Muscle layer of colon (tissue), 2 donors: ENCODE results near the gene SSX2IP.

Experiments used
- H3K27ac ChIP-seq: one replicate; pipeline ENCODE4 v1.7.0; 2013; ENCODE audit warnings: low read depth, mild to moderate bottlenecking, low read length, moderate library complexity
- H3K27me3 ChIP-seq, 2 donors: one replicate each; pipeline ENCODE4 v1.7.0; 2013; ENCODE audit warnings: low read length in 2 of 2, mild to moderate bottlenecking in 2 of 2; ENCODE audit not compliant: insufficient read depth in 2 of 2, control insufficient read depth in 1 of 2
- H3K36me3 ChIP-seq: one replicate; pipeline ENCODE4 v1.7.0; 2013; ENCODE audit warnings: mild to moderate bottlenecking, low read length; ENCODE audit not compliant: insufficient read depth
- H3K4me1 ChIP-seq: one replicate; pipeline ENCODE4 v1.7.0; 2013; ENCODE audit warnings: mild to moderate bottlenecking, low read length; ENCODE audit not compliant: insufficient read depth
- H3K4me3 ChIP-seq, 2 donors: one replicate each; pipeline ENCODE4 v1.7.0; 2013; ENCODE audit warnings: low read length in 2 of 2, low read depth in 1 of 2, mild to moderate bottlenecking in 1 of 2, moderate library complexity in 1 of 2
- H3K9ac ChIP-seq: one replicate; pipeline ENCODE4 v1.7.0; 2013; ENCODE audit warnings: low read length
- H3K9me3 ChIP-seq: one replicate; pipeline ENCODE4 v1.7.0; 2013; ENCODE audit warnings: mild to moderate bottlenecking, low read length
- donor health status: abdominal sarcoma.
- donor health status: Adenocarcinoma of cecum.

SSX2IP gene

DNA sequence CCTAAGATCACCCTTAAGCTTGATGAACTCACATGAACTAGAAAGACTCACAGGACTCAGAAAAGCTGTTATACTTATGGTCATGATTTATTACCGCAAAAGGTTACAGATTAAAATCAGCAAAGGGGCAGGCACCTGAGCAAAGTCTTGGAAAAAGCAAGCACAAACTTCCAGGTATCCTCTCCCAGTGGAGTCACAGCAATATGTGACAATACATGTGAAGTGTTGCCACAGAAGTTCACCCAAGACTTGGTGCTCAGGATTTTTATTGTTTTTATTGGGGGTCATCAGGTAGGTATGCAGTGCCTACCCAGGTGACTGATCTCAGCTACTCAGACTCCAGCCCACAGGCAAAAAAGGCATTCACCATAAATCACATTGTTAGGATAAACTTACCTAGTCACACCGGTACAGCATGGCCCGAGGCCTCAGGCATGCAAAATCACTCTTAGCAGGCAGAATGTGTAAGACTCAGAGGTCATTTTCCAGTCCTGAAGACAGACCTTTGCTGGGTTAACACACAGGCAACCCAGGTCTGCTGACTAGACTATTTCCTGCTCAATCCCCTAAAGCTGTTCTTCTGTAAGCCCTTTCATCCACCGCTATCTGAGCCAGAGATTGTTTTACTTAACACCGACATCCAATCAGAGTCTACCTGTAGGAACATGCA is 55.6 kb downstream of the SSX2IP start:
- no peak overlapping the region for H3K9ac ChIP-seq
- H3K36me3 ChIP-seq = no peaks in the 10 kb centered on the region
- H3K4me3 ChIP-seq = no peak overlapping the region
- no peaks in the 10 kb centered on the region for H3K4me1 ChIP-seq
- no peaks in the 10 kb centered on the region for H3K27me3 ChIP-seq
- no peaks in the 10 kb centered on the region for H3K9me3 ChIP-seq
- no peak overlapping the region for H3K27ac ChIP-seq

DNA sequence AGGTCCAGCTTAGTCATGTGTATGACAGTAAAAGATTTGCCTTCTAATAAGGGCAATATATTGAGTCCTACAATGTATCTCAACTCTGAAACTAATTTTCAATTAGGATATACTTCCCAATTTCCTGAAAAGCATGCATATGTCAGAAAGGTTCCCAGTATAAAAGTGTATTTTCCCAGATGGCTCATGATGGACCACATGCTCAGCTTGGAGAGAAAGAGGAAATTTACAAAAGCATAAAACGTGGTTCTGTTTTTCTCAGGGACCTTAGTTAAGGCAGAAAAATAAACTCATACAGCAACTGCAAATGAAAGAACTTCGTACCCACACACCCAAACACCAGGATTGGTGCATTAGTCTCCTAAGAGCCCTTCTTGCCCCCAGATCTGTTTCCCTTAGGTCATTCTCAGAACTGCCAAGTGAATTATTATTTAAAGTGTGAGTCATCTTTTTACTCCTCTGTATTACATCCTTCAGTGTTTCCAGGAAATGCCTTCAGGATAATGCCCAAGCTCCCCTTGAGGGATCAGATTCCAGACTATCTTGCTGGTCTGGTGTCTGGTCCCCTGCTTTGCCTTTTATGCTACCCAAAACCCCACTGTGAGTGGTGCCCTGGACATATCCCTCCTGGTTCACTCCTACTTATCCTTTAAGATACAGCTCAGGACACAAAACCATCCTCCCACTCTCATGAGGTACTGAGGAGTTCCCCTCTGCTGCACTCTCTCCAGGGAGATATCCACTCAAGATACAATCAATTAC is 57.4 kb downstream of the SSX2IP start:
- Histone ChIP-seq H3K27ac (no peak overlapping the region), H3K36me3 (no peaks in the 10 kb centered on the region), H3K4me1 (no peaks in the 10 kb centered on the region), H3K9ac (no peak overlapping the region), H3K9me3 (no peaks in the 10 kb centered on the region), H3K4me3 (no peak overlapping the region), H3K27me3 (no peaks in the 10 kb centered on the region)

DNA sequence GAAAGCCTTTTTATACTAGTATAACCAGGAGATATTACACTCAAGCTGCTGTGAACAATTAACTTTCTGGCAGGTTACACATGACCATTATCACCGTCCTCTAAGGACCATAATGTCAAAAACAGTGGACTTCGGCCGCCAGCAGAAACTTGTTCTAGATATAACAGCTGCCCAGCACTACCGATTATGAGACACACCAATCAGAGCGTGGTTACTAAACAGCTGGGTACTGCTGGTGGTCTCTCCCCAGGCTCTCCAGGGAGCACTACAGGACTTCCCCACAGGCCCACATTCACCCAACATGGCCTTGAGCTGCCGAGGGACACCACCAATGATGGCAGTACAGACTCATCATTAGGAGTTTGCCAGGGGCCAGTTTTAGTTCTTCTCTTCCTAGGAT is 58.1 kb downstream of the SSX2IP start:
- Histone ChIP-seq H3K27ac (no peak overlapping the region), H3K9me3 (no peaks in the 10 kb centered on the region), H3K36me3 (no peaks in the 10 kb centered on the region), H3K9ac (no peak overlapping the region), H3K4me1 (no peaks in the 10 kb centered on the region), H3K27me3 (no peaks in the 10 kb centered on the region), H3K4me3 (no peak overlapping the region)

DNA sequence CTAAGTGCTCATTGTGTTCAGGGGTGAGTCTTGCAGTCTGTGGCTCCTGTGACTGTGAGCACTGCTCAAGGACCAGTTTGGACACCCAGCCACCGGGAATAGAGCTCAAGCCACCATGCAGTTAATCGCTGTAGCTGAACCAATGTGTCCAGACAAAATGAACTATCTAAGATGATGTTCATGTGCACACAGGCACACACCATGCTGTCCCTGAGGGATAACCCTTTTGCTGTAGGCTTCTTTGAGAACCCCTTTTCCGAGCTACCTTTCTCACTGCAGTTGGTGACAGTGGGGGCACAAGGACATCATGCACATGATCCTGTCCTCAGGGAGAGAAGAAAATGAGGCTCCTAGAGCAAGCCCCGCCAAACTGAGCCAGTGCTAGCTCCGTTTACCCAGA is 65.4 kb downstream of the SSX2IP start:
- H3K9ac ChIP-seq = no peak overlapping the region
- no peaks in the 10 kb centered on the region for H3K27me3 ChIP-seq
- H3K4me3 ChIP-seq = no peak overlapping the region
- H3K27ac ChIP-seq = no peak overlapping the region
- no peaks in the 10 kb centered on the region for H3K9me3 ChIP-seq
- no peaks in the 10 kb centered on the region for H3K36me3 ChIP-seq
- peaks cover 6% of the 10 kb centered on the region for H3K4me1 ChIP-seq

DNA sequence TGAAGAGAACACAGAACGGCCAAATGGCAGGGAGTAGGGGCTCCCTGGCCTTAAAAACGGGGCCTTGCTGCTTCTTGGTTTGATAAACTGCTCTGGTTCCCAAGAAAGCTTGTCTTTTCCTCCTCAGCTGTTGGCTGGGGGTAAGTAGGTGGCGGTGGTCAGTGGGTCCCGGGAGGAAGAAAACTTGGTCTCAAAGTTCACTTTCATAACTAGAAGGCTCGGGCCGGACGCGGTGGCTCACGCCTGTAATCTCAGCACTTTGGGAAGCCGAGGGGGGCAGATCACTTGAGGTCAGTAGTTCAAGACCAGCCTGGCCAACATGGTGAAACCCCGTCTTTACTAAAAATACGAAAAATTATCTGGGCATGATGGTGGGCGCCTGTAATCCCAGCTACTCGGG is 68.7 kb downstream of the SSX2IP start:
- H3K9me3 ChIP-seq = no peaks in the 10 kb centered on the region
- no peak overlapping the region for H3K27ac ChIP-seq
- no peak overlapping the region for H3K4me3 ChIP-seq
- H3K27me3 ChIP-seq = no peaks in the 10 kb centered on the region
- peaks cover 28% of the 10 kb centered on the region for H3K4me1 ChIP-seq
- H3K36me3 ChIP-seq = no peaks in the 10 kb centered on the region
- H3K9ac ChIP-seq = no peak overlapping the region

DNA sequence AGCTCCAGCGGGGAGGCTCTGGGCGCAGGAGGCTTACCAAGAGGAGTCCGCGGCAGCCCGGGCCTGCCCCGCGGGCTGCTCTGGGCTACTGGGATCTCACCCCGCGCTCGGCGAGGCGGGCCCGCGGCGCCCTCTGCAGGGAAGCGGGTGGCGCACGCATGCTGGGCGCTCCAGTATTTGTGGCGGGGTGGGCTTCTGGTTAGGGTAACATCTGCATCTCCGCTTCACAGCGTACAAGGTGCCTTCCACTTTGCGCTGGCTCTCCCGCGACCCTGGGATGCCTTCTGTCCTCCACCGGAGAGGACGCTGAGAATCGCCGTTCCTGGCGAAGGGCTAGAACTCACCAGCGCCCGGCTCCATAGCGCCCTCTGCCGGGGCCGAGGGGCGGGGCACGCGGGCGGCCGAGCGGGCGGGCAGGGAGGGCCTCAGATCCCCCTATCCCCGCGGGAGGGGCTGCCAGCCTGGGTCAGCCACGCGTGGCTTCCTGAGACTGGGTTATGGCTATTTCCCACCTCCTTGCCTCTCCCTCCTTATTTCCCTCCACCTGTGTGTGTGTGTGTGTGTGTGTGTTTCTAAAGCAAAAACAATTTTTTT is 69.4 kb downstream of the SSX2IP start:
- Histone ChIP-seq H3K9me3 (no peaks in the 10 kb centered on the region), H3K9ac (peak overlapping the region; percentile 44), H3K4me3 (peak overlapping the region; percentile 48 to 73), H3K27ac (peak overlapping the region; percentile 65), H3K36me3 (no peaks in the 10 kb centered on the region), H3K4me1 (peaks cover 34% of the 10 kb centered on the region), H3K27me3 (no peaks in the 10 kb centered on the region)

DNA sequence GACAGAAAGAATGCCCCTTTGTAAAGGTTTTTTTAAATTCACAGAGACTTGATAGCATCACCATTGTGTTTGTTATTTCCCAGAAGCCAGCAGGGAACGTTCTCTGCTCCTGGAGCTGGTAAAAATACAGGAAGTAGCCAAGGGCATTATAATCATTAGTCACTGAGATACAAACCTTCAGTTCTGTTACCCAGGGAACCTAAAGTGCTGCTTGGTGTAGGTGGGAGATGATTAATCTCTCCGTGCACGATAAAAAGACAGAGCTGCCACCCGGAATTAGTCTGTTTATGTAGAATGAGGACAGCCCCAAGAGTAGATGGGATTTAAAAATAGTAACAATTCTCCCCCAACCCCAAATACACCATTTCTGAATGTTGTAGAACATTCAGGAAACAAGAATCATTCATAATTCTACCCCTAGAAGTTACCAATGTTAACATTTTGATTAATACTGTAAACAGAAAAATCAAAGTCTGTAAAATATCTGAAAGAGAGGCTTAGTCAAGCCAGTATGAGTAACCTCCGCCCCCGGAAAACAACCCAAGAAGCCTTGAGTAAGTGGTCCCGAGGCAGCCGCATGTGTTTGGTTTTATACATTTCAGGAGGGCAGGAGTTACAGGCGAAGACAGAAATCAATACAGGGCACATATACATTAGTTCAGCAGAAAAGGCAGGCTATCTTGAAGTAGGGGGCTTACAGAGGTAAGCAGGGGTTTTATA is 70.7 kb downstream of the SSX2IP start:
- Histone ChIP-seq H3K4me3 (no peak overlapping the region), H3K27me3 (no peaks in the 10 kb centered on the region), H3K9me3 (no peaks in the 10 kb centered on the region), H3K4me1 (peaks cover 38% of the 10 kb centered on the region), H3K36me3 (no peaks in the 10 kb centered on the region), H3K27ac (peak overlapping the region; percentile 59), H3K9ac (no peak overlapping the region)

DNA sequence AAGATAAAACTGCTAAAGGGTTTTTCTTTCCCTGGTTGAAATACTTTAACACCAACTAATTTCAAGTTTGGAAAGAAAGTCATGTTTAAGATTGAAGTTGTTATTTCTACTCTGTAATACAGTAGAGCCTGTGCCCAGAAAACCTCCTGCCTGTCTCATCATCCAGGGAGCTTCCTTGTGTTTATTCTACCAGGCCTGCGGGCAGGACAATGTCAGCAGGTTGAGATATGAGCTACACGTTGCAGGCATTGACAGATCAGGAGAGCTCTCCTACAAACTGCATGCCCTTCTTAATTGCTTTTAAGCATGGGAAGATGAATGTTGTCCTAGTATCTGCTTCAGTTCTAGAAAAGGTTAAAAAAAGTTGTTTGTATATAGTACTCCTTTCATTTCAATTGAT is 72.9 kb downstream of the SSX2IP start:
- no peak overlapping the region for H3K9ac ChIP-seq
- H3K36me3 ChIP-seq = no peaks in the 10 kb centered on the region
- H3K27ac ChIP-seq = peak overlapping the region; percentile 59
- no peak overlapping the region for H3K4me3 ChIP-seq
- H3K27me3 ChIP-seq = no peaks in the 10 kb centered on the region
- peaks cover 46% of the 10 kb centered on the region for H3K4me1 ChIP-seq
- H3K9me3 ChIP-seq = no peaks in the 10 kb centered on the region

DNA sequence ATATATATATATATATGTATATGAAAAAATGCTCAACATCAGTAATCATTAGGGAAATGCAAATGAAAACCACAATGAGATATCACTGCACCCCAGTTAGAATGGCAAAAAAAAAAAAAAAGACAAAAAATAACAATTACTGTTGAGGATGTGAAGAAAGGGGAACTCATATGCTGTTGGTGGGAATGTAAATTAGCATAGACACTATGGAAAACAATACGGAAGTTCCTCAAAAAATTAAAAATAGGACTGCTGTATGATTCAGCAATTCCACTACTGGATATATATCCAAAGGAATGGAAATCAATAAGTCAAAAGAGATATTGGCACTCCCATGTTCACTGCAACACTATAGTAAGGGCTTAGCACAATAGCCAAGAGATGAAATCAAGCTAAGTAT is 74.5 kb downstream of the SSX2IP start:
- Histone ChIP-seq H3K4me3 (no peak overlapping the region), H3K9me3 (no peaks in the 10 kb centered on the region), H3K27ac (no peak overlapping the region), H3K4me1 (peaks cover 46% of the 10 kb centered on the region), H3K9ac (no peak overlapping the region), H3K36me3 (no peaks in the 10 kb centered on the region), H3K27me3 (no peaks in the 10 kb centered on the region)

DNA sequence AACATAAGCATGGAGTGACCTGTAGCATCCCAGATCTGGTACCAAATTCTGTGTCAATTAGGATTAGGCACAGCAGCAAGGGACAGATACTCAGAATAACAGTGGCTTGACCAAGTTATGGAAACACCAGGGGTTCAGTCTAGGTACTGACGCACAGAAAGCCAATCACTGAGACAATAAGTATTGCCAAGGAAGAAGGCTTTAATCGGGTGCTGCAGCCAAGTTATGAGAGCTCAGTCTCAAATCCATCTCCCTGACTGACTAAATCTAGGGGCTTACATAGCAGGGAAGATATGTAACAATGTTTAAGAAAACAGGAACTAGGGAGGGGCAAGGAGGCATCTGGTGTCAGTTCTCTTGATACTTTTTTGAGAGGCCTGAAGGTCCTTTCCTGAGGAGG is 76.4 kb downstream of the SSX2IP start:
- Histone ChIP-seq H3K9ac (no peak overlapping the region), H3K4me3 (no peak overlapping the region), H3K27me3 (no peaks in the 10 kb centered on the region), H3K4me1 (peaks cover 30% of the 10 kb centered on the region), H3K27ac (no peak overlapping the region), H3K36me3 (no peaks in the 10 kb centered on the region), H3K9me3 (no peaks in the 10 kb centered on the region)

DNA sequence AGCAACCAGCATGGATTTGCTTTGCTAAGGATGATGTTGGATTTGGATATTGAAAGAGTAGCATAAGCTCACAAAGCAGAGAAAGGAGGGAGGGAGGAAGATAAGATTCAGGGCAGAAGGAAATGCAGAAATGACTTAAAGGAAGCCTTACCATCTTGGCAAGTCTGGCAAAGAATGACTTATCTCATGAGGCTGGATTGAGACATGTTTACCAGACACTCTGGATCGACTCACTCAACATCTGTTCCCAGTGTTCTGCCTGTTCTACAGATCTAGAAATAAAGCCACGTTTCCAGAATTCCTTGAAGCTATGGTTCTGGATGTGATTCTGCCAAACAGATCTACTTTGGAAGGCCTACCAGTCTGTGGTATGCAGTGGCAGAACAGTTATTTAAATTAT is 77.2 kb downstream of the SSX2IP start:
- Histone ChIP-seq H3K4me3 (no peak overlapping the region), H3K9ac (no peak overlapping the region), H3K27ac (no peak overlapping the region), H3K27me3 (no peaks in the 10 kb centered on the region), H3K36me3 (no peaks in the 10 kb centered on the region), H3K9me3 (no peaks in the 10 kb centered on the region), H3K4me1 (peaks cover 24% of the 10 kb centered on the region)
